ENCODE data around the gene DECR2. TPM values are rescaled to one million over a fixed set of nuclear protein-coding genes. Genes with fewer than 3 reads are reported as not detected.
"Not testable (repeated sequence)": the region's sequence is repeated elsewhere in the genome, so short reads cannot be mapped to it uniquely, and the experiment has no call there.

Gene DECR2
- total RNA-seq, 4 donors from 2014 or later, result 16.5 to 30.9 (median 21.4) TPM

DNA sequence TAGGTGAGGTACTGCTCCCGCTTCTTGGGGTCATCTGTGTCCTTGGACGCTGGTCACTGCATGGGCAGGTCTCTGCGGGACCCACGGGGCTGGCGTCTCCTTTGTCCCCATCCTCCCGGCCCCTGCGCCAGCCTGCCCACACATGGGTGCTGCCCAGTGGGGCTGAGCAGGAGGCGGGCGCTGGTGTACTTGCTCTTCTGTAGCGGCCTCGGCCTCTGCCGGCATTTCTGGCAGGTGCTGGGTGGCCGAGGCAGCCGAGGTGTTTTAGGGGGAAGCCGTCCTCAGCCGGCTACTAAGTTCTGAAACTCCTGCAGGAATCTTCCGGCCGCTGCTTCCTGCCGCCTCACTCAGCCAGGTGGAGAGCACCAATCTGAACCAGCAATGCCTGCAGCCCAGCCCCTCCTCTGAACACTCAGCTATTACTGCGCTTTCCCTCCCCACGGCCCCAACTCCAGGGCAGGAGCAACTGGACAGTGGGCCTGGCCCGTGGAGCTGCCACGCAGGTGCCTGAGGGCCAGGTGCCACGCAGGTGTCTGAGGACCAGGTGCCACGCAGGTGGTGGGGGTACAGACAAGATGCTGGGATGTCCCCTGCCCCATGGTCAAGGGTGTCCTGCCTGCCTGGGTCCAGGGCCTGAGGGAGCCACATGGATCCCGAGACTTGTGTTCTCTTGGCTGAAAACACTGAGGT is 10.0 kb downstream of the DECR2 start:
- ATAC-seq (ENCODE audit: low FRiP score), result no peak
- no peak for DNase-seq (ENCODE audit: low spot score)
- TF ChIP-seq, protein P1, sequence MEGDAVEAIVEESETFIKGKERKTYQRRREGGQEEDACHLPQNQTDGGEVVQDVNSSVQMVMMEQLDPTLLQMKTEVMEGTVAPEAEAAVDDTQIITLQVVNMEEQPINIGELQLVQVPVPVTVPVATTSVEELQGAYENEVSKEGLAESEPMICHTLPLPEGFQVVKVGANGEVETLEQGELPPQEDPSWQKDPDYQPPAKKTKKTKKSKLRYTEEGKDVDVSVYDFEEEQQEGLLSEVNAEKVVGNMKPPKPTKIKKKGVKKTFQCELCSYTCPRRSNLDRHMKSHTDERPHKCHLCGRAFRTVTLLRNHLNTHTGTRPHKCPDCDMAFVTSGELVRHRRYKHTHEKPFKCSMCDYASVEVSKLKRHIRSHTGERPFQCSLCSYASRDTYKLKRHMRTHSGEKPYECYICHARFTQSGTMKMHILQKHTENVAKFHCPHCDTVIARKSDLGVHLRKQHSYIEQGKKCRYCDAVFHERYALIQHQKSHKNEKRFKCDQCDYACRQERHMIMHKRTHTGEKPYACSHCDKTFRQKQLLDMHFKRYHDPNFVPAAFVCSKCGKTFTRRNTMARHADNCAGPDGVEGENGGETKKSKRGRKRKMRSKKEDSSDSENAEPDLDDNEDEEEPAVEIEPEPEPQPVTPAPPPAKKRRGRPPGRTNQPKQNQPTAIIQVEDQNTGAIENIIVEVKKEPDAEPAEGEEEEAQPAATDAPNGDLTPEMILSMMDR (IDR thresholded peaks at IDR 0.05), result no peak

DNA sequence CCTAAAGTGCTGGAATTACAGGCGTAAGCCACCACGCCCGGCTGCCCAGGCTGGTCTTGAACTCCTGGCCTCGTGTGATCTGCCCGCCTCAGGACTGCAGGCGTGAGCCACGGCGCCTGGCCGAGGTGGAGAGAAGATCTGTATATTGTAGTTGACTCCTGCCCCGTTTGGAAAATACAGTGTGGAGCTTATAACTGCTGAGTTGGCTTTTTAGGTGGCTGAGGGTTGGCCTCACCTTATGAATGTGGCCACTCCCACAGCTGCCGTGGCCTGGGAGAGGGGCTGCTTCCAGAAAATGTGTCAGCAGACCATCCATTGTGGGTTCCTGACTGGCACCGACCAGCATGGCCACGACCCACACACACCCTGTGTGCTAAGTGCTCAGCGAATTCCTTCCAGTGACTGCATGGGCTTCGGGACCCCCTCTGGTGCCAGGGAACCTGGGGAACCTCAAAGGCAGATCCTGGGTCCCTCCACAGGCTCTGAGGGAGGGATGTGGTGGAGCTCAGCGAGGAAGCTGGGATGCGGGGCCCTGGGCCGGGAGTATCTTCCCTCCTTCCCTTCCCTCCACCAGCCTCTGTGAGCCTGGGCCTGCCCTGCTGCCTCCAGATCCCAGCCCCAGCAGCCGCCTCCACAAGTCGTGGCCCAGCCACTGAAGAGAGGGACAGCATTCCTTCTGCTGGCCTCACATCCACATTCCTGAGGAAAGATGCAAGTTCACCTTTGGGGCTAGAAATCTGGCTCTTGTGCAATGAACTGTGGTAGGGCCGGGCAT is 12.9 kb downstream of the DECR2 start:
- TF ChIP-seq, protein P1 (IDR thresholded peaks at IDR 0.05), result no peak
- ATAC-seq (ENCODE audit: low FRiP score), result no peak

DNA sequence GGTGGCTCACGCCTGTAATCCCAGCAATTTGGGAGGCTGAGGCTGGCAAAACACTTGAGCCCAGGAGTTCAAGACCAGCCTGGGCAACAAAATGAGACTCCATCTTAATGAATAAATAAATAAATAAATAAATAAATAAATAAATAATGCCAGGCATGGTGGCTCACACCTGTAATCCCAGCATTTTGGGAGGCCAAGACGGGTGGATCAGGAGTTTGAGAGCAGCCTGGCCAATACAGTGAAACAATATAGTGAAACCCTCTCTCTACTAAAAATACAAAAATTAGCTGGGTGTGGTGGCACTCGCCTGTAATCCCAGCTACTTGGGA is 13.4 kb downstream of the DECR2 start:
- ATAC-seq (ENCODE audit: low FRiP score); DNase-seq (ENCODE audit: low spot score): not testable (repeated sequence)

More for the DNA sequence above, 12.9 kb downstream of the DECR2 start:
- no peak for DNase-seq (ENCODE audit: low spot score)

DNA sequence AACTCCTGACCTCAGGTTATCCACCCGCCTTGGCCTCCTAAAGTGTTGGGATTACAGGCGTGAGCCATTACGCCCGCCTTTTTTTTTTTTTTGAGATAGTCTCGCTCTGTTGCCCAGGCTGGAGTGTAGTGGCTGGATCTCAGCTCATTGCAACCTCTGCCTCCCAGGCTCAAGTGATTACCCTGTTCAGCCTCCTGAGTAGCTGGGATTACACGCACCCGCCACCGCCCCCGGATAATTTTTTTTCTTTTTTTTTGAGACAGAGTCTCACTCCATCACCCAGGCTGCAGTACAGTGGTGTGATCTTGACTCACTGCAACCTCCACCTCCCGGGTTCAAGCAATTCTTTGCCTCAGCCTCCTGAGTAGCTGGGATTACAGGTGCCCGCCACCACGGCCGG is 20.5 kb downstream of the DECR2 start:
- ATAC-seq (ENCODE audit: low FRiP score); DNase-seq (ENCODE audit: low spot score): not testable (repeated sequence)

DNA sequence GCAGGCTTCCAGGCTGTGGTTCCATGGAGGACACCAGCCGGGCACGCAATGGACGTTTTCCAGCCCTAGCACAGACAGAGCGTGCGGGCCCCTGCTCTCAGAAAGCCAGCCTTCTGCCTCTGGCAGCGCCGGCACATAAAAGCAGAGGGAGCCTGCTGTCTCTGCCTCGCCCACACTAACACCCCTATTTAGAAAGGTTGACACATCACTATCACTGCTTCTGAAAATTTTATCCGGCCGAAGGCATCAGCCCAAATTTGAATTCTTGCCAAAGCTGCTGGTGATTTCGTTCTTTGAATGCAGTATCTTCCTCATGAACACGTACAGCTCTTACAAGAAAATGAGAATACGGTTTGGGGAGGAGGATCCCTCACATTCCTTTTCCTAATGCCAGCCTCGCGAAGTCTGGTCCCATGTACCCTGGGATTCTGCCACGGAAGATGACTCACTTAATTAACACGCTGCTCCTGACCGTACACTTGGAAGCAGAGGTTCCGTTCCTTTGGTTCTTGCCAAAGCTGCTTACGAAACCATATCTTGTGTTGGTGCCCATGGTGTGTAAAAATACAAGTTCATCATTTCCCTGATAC is 22.4 kb downstream of the DECR2 start:
- TF ChIP-seq, protein P1 (IDR thresholded peaks at IDR 0.05), result no peak
- DNase-seq (ENCODE audit: low spot score), result no peak

DNA sequence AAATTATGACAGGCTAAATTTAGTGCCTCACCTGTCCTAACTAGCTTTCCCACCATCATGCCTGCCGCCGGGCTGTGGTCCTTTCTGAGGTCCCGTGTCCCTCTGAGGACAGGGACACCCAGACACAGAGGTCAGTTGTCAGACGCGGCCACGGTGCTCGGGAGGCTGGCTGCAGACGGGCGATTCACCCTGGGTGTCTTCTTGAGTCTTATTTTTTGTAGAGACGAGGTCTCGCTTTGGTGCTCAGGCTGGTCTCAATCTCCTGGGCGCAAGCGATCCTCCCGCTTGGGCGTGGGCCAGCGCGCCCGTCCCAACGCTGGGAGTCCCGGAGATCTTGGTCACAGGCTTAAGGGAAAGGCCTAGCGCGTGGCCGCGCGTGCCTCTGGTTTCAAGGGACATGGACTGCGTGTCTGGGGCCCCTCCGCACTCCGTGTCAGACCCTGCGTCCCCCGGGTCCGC is 23.0 kb downstream of the DECR2 start:
- TF ChIP-seq, protein P1 (IDR thresholded peaks at IDR 0.05), result no peak
- DNase-seq (ENCODE audit: low spot score), result no peak
- peak; percentile 12 for ATAC-seq (ENCODE audit: low FRiP score)

More for the DNA sequence above, 22.4 kb downstream of the DECR2 start:
- ATAC-seq (ENCODE audit: low FRiP score), result peak; percentile 91

DNA sequence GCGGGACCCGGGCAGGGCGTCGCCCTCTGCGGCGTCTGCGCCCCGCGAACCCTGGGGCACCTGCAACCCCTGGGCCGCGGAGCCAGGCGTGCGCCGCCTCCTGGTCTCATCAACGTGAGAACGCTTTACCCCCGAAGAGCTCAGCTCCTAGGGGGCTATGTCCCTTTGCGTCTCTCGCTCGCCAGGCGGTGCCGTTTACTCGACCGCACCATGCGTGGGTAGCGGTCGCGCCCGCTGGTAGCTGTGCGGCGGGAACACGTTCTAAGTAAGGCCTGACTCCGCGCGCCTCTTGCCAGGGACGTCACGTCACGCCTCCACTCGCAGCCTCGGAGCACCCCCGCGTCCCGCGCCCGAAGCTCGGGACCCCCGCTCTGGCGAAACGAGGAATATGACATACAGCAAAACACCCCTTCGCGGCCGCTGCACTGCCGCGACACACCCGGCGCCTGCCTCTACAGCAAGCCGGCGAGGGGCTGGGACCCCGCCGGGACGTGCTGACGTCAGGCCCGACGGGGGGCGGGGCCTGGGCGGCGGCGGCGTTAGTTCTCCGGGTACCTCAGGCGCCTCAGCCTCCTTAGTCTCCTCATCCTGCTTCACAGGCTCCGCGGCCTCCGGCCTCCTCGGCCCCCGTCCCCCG is 23.5 kb downstream of the DECR2 start, which contains the start of gene RAB11FIP3:
RAB11FIP3 (plus strand) TSS at position 568 of the 637 bp plus-strand sequence. CDS start 358 bp downstream, outside the sequence.
- DNase-seq (ENCODE audit: low spot score) (peak; percentile 61), ATAC-seq (ENCODE audit: low FRiP score) (peak; percentile 69)
- TF ChIP-seq, protein P1 (IDR thresholded peaks at IDR 0.05), result no peak
